Measurements from ENCODE around the gene DTX3.

DNA sequence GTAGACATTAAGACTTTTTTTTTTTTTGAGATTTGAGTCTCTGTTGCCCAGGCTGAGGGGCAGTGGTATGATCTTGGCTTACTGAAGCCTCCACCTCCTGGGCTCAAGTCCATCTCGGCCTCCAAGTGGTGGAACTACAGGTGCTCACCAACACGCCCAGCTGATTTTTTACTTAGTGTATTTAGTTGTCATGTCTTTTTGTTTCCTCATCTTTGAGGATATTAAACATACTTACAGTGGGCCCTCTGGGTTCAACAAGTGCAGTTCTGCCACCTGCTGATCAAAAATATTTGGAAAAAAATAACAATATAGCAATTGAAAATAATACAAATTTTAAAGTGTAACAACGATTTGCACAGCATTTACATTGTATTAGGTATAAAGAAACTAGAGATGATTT, 32.7 kb downstream of the DTX3 start:
- TF ChIP-seq EZH2 (IDR thresholded peaks at IDR 0.05; ENCODE audit: insufficient read depth, low read length) (no peak), CTCF (IDR thresholded peaks at IDR 0.05; ENCODE audit: insufficient read depth, low read depth, low read length) (no peak)
